GM21515 (cell line): ENCODE results near the gene KCTD14.
"Not testable (repeated sequence)": the region's sequence is repeated elsewhere in the genome, so short reads cannot be mapped to it uniquely, and the experiment has no call there.

ENCODE experiments used
- ATAC-seq: cut with Tn5 transposase; IDR thresholded peaks from one replicate; pipeline ENCODE4 v1.9.1; 2021; ENCODE audit not compliant: unreplicated experiment

The KCTD14 gene

GRCh38 chr11:78022397-78023396 is at the start of gene KCTD14:
Gene KCTD14 (minus strand): TSS chr11:78023276. CDS start chr11:78023249, 27 bp downstream.
- no peak for ATAC-seq

- ATAC-seq = no peak
Observed at GRCh38 chr11:78072455-78072854, 49.4 kb upstream of the KCTD14 start.

GRCh38 chr11:78071717-78072116 is 48.6 kb upstream of the KCTD14 start:
- no peak for ATAC-seq

GRCh38 chr11:78070621-78071020 is 47.5 kb upstream of the KCTD14 start:
- ATAC-seq = no peak

GRCh38 chr11:78069465-78069864 is 46.4 kb upstream of the KCTD14 start:
- ATAC-seq = no peak

- ATAC-seq = no peak
Observed at GRCh38 chr11:78067704-78068103, 44.6 kb upstream of the KCTD14 start.

- no peak for ATAC-seq
Observed at GRCh38 chr11:78066471-78066870, 43.4 kb upstream of the KCTD14 start.

- ATAC-seq = no peak
Observed at GRCh38 chr11:78065203-78065602, 42.1 kb upstream of the KCTD14 start.

GRCh38 chr11:78063440-78064181 is 40.5 kb upstream of the KCTD14 start, which contains the start of gene THRSP:
Gene THRSP (plus strand): TSS chr11:78063861. CDS start chr11:78063882, 21 bp downstream.
- ATAC-seq = no peak

- ATAC-seq = no peak
Observed at GRCh38 chr11:78062671-78063070, 39.6 kb upstream of the KCTD14 start.

GRCh38 chr11:78061921-78062311 is 38.8 kb upstream of the KCTD14 start:
- no peak for ATAC-seq

- ATAC-seq = no peak
Observed at GRCh38 chr11:78061088-78061920, 38.2 kb upstream of the KCTD14 start.

GRCh38 chr11:78060533-78060932 is 37.5 kb upstream of the KCTD14 start:
- no peak for ATAC-seq

- ATAC-seq = not testable (repeated sequence)
Observed at GRCh38 chr11:78059749-78060328, 36.8 kb upstream of the KCTD14 start.

- ATAC-seq = no peak
Observed at GRCh38 chr11:78057462-78058055, 34.5 kb upstream of the KCTD14 start.

GRCh38 chr11:78056093-78056492 is 33.0 kb upstream of the KCTD14 start:
- no peak for ATAC-seq

GRCh38 chr11:78054971-78055370 is 31.9 kb upstream of the KCTD14 start:
- no peak for ATAC-seq

- ATAC-seq = no peak
Observed at GRCh38 chr11:78050964-78051831, 28.1 kb upstream of the KCTD14 start.

GRCh38 chr11:78049348-78049747 is 26.3 kb upstream of the KCTD14 start:
- no peak for ATAC-seq
